HG02973 (cell line): ENCODE results near the gene VANGL2.
"Not testable (repeated sequence)": the region's sequence is repeated elsewhere in the genome, so short reads cannot be mapped to it uniquely, and the experiment has no call there.

Source experiments
- ATAC-seq: cut with Tn5 transposase; IDR thresholded peaks from one replicate; pipeline ENCODE4 v1.9.1; 2021; ENCODE audit warnings: moderate library complexity; ENCODE audit not compliant: unreplicated experiment

VANGL2 gene

GRCh38 chr1:160369087-160369486 lies 31.3 kb upstream of the VANGL2 start:
- ATAC-seq = no peak

- ATAC-seq = no peak
Observed at GRCh38 chr1:160370561-160371345, 29.6 kb upstream of the VANGL2 start.

GRCh38 chr1:160371346-160371631 lies 29.1 kb upstream of the VANGL2 start:
- ATAC-seq = no peak

DNA sequence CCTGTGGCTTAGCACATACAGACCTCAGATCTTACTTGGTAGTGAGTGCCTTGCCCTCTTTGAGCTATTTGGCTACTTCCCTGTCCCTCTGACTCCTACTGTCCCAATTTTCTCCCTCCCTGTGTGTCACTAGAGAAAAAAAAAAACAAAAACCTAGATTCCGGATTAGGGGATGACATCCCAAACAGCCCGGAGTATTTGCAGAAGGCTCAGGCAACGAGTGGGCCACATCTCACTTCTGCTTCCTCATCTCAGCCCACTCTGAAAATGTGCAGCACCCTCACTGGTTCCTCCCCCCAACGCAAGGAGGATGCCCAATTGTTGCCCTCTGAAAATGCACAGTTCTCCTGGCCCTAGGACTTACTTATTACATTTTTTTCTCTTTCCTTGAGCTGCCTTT lies 28.6 kb upstream of the VANGL2 start:
- no peak for ATAC-seq

- no peak for ATAC-seq
Observed at GRCh38 chr1:160373696-160374095, 26.7 kb upstream of the VANGL2 start.

GRCh38 chr1:160374306-160375110 lies 25.9 kb upstream of the VANGL2 start:
- no peak for ATAC-seq

DNA sequence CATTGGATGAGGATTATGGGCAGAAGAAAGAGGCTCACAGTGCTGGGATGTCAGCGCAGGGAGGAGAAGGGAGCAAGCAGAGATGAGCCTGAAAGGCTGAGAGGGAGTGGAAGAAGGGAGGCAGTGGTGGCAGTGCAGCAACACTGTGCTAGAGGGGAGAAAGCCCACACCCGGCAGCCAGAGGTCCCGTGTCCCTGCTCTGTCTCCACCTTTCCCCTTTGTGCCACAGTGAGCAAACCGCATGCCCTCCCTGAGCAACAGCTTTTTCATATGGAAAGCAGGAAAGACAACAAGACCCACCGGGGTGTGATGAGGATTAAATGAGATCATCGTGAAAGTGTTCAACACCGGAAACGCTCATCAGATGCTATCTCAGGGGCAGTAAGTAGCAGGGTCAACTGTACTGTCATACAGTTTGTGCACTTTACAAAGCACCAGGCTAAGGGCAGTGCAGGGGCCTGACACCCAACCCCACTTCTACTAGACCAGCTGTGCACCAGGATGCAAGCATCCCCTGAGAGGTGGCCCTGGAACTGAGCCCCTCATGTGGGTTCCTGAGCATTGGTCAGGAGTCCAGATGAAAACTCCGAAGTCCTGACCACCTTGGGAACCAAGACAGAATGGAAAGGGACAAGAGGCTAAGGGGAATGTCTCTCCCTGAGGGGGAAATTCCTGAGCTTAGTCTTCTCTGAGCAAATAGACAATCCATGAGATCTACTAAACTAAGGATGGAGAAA lies 24.4 kb upstream of the VANGL2 start:
- no peak for ATAC-seq

DNA sequence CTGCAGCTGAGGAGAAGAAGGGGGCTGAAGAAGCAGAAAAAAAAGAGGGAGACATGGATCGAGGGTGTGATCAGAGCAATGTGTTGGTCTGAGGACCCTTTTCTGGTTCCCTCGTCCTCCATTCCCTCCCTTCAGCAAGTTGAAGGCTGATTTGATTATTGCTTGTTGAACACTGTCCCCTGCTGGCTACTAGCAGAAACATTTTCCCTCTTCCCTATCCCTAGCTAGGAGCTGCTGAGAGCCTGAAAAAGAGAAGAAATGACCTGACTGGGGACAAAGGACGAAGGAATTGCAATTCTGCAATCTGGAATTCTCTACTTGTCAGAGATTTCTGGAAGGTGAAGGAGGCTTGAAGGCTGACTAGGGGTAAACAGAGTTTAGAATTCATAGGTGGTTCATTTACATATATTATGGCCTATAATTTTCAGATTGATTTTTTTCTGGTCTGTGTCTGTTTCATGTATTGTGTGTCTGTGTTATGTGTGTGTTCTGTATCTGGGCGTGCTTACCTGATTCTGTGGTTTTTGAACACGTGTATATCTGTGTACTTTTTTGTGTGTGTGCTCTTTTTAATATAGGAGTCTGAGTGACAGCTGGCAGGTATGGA lies 23.7 kb upstream of the VANGL2 start:
- no peak for ATAC-seq

DNA sequence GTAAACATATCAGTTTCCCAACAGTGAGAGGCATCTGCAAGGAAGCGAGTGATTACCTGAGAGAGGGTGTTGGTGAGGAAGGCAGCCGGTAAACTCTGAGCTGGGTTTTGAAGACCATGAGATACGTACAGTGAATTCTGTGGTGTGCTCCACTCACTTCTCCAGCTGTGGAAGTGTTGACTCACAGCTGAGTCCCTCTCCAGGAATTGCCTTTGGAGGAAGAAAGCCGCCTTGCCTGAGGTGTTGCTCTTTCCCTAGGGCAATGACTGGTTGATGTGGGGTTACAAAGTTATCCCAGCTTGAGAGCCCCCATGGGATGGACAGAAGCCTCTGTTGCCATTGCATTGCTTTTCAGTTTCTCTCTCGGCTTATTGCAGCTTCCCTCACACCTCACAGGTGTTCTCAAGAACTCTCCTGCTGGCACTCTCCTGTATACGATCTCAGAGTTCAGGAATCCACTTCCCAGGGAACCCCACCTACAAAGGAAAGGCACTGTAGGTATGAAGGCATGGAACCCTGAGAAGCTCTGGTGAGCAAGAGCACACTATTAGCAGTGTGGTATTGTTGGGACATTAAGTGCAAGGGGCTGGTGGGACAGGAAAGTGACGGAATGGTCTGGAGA lies 22.7 kb upstream of the VANGL2 start:
- ATAC-seq = no peak

DNA sequence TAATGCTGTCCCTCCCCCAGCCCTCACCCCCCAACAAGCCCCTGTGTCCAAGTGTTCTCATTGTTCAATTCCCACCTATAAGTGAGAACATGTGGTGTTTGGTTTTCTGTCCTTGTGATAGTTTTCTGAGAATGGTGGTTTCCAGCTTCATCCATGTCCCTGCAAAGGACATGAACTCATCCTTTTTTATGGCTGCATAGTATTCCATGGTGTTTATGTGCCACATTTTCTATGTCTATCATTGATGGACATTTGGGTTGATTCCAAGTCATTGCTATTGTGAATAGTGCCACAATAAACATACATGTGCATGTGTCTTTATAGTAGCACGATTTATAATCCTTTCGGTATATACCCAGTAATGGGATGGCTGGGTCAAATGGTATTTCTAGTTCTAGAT lies 15.6 kb upstream of the VANGL2 start:
- ATAC-seq = not testable (repeated sequence)

DNA sequence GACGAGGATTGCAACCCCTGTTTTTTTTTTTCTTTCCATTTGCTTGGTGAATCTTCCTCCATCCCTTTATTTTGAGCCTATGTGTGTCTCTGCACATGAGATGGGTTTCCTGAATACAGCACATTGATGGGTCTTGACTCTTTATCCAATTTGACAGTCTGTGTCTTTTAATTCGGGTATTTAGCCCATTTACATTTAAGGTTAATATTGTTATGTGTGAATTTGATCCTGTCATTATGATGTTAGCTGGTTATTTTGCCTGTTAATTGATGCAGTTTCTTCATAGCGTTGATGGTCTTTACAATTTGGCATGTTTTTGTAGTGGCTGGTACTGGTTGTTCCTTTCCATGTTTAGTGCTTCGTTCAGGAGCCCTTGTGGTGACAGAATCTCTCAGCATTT lies 12.0 kb upstream of the VANGL2 start:
- not testable (repeated sequence) for ATAC-seq

DNA sequence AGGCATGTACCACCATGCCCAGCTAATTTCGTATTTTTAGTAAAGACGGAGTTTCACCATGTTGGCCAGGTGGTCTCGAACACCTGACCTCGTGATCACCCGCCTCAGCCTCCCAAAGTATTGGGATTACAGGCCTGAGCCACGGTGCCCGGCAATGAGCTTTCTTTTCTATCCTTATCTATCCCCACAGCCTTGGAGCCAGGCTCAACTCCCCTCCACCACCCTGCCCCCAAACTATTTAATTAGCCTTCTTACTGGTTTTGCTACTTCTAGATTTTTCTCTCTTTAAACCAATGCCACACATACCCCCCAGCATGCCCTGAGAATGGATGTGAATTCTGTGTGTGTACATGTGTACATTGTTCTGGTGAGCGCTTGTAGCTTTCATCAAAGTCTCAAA lies 5.7 kb upstream of the VANGL2 start:
- no peak for ATAC-seq

- ATAC-seq = no peak
Observed at GRCh38 chr1:160397651-160398050, 2.7 kb upstream of the VANGL2 start.

DNA sequence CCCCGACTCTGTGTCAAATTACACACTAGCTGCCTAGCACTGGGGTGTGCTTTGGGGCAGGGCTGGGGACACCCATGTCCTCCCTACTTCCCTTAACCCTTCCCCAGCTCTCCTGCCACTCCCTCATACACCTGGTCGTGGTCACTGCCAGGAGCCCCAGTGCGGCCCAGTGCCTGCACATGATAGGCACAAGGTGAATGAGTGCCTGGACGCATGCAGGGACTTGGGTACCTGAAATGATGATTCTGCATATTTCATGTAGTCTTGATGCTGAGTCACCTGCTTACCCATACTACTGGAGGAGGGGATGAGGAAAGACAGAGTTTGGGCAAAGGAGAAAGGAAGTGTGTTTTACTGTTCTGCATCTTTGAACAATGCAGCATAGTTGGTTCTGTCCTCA lies 1.5 kb upstream of the VANGL2 start:
- ATAC-seq = no peak

GRCh38 chr1:160399544-160400222 lies 681 bp upstream of the VANGL2 start:
- ATAC-seq = no peak

DNA sequence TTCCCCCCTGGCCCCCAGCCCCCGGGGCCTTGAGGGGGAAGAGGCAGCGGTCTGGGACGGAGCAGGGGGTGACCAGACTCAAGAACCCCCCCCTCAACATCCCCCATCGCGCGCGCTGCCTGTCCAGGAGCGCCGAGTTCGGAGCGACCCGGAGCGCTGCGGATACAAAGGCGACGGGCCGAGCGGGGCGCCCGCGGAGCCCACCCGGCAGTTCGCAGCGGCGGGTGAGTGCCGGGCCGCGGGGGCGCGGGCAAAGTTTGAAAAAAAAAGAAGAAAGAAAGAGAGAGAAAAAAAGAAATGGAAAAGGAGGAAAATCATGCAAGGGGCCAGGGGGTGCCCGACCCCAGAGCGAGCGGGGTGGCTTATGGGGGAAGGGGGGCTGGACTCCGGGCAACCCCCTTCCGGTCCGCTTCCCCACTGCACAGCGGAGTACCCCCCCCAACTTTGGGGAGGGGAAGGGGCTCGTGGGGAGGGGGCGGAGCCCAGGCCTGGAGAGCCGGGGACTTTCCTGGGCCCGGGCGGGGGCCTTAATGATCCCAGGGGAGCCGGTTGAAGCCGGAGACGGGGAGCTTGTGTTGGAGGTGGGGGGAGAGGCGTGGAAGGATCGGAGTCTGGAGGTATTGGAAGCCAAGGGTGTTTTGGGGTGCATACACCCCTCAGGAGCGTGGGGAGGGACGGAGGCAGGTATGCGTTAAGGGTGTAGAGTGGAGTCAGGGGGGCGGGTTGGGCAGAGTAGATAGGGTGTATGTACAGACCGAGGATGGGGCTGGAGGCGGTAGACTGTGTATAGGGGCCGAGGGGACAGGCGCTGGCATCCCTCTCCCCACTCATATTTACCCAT lies 502 bp downstream of the VANGL2 start:
- ATAC-seq = no peak

DNA sequence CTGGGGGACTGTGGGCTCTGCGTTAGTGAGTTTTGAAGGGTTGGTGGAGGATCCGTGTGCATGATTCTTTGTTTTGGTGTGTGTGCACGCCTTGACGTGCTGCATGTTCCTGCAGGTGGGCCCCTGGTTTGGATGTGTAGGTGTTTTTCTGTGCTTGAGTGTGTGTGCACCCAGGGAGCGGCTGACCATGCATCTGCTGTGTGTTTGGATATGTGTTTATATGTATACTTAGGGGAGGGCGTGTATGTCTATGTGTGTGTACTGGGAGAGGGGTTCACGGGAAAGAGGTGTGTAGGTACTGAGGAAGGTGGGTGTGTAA lies 1.1 kb downstream of the VANGL2 start:
- no peak for ATAC-seq

- no peak for ATAC-seq
Observed at GRCh38 chr1:160402001-160402795, 1.8 kb downstream of the VANGL2 start.

- ATAC-seq = no peak
Observed at GRCh38 chr1:160403244-160403643, 2.9 kb downstream of the VANGL2 start.
